Mammary epithelial cell (primary cell): ENCODE results near the gene SLC4A8.

Source experiments
- EZH2 ChIP-seq: IDR thresholded peaks from 2 replicates; pipeline ENCODE4 v1.6.1; 2012; ENCODE audit warnings: low read length, inconsistent platforms, borderline replicate concordance
- TF ChIP-seq, protein P1 (sequence below), 2 donors: IDR thresholded peaks in 1 of 2; conservative IDR thresholded peaks in 1 of 2; 2 replicates each; pipeline ENCODE4 v1.5.1; 2011 to 2012; ENCODE audit warnings: inconsistent platforms in 2 of 2, low read length in 2 of 2, mild to moderate bottlenecking in 2 of 2, control low read depth in 1 of 2, low read depth in 1 of 2; ENCODE audit not compliant: insufficient read depth in 1 of 2; ENCODE audit errors: extremely low read depth in 1 of 2

DNA sequence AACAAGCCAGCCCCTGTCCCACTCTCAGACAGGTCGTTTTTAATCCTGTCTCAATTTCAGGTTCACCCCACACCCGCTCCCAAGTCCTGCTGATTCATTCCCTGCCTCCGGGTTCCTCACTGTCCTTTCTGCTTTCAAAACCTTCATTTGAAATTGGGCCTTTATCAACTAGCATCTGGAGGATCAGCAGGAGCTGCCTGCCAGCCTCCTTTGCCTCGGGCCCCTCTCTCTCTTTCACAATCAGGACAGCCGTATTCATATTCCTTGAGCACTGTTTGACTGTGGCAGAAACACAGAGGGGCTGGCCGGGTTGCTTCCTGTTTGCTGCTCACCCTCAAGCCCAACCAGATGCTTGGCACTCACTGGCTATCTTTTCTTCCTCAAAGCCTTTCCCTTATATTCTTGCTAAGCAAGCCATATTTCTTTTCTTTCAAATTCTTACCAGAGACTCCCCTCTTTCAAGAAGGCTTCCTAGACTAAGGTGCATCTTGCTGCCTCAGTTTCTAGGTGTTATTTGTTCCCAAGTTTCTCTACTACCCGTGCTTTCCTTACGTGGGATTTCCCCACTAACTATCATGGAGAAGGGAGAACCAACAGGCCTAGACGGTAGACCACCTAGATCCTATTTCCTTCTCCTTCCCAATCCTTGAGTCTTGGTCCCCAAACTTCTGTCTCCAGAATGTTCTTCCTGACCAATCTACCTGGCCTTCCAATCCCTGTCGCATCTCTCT is 36.4 kb upstream of the SLC4A8 start:
- TF ChIP-seq, protein P1, sequence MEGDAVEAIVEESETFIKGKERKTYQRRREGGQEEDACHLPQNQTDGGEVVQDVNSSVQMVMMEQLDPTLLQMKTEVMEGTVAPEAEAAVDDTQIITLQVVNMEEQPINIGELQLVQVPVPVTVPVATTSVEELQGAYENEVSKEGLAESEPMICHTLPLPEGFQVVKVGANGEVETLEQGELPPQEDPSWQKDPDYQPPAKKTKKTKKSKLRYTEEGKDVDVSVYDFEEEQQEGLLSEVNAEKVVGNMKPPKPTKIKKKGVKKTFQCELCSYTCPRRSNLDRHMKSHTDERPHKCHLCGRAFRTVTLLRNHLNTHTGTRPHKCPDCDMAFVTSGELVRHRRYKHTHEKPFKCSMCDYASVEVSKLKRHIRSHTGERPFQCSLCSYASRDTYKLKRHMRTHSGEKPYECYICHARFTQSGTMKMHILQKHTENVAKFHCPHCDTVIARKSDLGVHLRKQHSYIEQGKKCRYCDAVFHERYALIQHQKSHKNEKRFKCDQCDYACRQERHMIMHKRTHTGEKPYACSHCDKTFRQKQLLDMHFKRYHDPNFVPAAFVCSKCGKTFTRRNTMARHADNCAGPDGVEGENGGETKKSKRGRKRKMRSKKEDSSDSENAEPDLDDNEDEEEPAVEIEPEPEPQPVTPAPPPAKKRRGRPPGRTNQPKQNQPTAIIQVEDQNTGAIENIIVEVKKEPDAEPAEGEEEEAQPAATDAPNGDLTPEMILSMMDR (conservative IDR thresholded peaks at IDR 0.05 in 1 of 2, IDR thresholded peaks at IDR 0.05 in 1 of 2; ENCODE audit: extremely low read depth in 1 of 2, insufficient read depth in 1 of 2, low read depth in 1 of 2, low read length in 2 of 2), result no peak
- no peak for TF ChIP-seq EZH2
